22Rv1 (cell line): ENCODE data around the gene SOS1.

ENCODE experiments used
- H3K27ac ChIP-seq: fragments of 450-650 bp; 2 replicates; pipeline ENCODE4 v1.5.1; 2017
- CTCF ChIP-seq: fragments of 450-650 bp; IDR thresholded peaks from 2 replicates; pipeline ENCODE4 v1.5.1; 2017; ENCODE audit warnings: mild to moderate bottlenecking
- ZFX ChIP-seq: fragments of 450-650 bp; IDR thresholded peaks from 2 replicates; pipeline ENCODE4 v1.6.1; 2017; ENCODE audit warnings: antibody characterized with exemption, borderline replicate concordance

Gene SOS1

GRCh38 chr2:39109537-39109936 lies 11.3 kb downstream of the SOS1 start:
- H3K27ac ChIP-seq = no peak overlapping the region
- TF ChIP-seq CTCF = no peak
- TF ChIP-seq ZFX = no peak

GRCh38 chr2:39108377-39108776 lies 12.5 kb downstream of the SOS1 start:
- no peak overlapping the region for H3K27ac ChIP-seq
- TF ChIP-seq CTCF (no peak), ZFX (no peak)

- H3K27ac ChIP-seq = no peak overlapping the region
- TF ChIP-seq ZFX = no peak
- TF ChIP-seq CTCF = no peak
These were observed 13.1 kb downstream of the SOS1 start for GRCh38 chr2:39107724-39108273.

- H3K27ac ChIP-seq = no peak overlapping the region
- TF ChIP-seq ZFX (no peak), CTCF (no peak)
These were observed 13.7 kb downstream of the SOS1 start for GRCh38 chr2:39107156-39107555.

GRCh38 chr2:39099870-39100728 lies 20.8 kb downstream of the SOS1 start:
- no peak overlapping the region for H3K27ac ChIP-seq
- TF ChIP-seq CTCF (no peak), ZFX (no peak)

GRCh38 chr2:39099310-39099869 lies 21.5 kb downstream of the SOS1 start:
- H3K27ac ChIP-seq = no peak overlapping the region
- TF ChIP-seq CTCF (no peak), ZFX (no peak)

GRCh38 chr2:39095624-39096023 lies 25.2 kb downstream of the SOS1 start:
- H3K27ac ChIP-seq = no peak overlapping the region
- TF ChIP-seq ZFX (no peak), CTCF (no peak)
